GM19397 (cell line): ENCODE measurements around the gene GLI2.

ENCODE experiments used
- ATAC-seq: cut with Tn5 transposase; IDR thresholded peaks from one replicate; pipeline ENCODE4 v1.9.1; 2021; ENCODE audit warnings: mild to moderate bottlenecking, moderate library complexity; ENCODE audit not compliant: unreplicated experiment

The GLI2 gene

DNA sequence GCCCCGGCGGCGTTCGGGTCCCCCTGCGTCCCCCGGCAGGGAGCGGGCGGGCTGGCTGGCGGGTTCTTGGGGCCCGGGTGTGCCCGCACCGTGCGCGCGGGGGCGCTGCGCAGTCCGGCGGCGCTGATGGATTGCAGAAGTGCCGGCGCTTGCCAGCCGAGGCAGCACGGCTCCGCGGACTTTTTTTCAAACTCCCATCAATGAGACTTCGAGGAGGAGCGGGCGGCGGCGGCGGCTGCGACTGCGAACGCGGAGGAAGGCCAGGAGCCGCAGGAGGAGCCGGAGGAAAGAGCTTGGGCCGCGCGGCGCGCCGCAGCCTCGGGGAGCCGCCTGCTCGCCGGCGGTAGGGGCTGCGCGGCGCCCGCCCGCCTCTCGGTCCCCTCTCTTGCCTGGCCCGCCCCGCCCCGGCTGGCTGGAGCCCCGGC lies at the start of gene GLI2:
Gene GLI2, plus strand, starts transcription at position 123 of the 425 bp plus-strand sequence. CDS start 61,453 bp downstream, outside the sequence.
- ATAC-seq = peak; percentile 55

DNA sequence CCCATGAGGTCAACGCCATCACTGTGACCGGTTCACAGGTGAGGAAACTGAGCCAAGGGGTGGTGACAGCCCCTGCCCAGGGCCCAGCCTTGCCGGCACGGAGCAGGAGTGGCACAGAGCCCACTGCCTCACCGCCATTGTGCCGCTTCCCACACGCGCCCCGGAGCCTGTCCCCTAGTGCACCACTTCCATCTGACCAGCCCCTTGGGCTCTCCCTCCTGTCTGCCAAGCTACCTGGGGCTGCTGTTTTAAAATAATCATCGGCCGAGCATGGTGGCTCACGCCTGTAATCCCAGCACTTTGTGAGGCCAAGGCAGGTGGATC lies 49.7 kb upstream of the GLI2 start:
- no peak for ATAC-seq

DNA sequence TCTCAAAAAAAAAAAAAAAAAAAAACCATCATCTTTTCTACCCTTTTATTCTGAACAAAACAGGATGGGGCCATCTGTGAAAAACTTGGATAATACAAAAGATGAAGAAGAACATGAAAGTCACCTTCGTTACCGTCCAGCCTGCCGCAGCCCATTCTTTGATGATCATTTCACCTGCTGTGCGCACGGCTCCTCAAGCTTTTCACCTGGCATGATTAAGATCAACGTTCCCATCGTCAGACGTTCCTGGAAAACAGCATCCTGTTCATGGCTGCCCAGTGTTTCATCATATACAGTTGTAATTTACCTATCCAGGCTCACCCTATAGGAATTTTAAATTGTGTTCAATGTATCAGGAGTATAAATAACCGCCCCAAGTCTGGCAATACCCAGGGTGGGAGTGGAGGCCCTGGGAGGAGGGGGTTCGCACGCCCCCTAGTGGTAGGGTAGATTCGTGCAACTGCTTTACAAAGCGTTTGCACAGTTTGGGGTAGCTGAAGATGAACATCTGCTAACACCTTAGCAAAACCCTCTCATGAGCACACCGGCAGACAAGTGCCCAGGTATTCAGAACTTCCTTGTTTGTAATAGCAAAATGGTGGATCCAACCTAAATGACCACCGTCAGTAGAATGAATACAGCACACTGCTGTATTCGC lies 49.0 kb upstream of the GLI2 start:
- no peak for ATAC-seq

DNA sequence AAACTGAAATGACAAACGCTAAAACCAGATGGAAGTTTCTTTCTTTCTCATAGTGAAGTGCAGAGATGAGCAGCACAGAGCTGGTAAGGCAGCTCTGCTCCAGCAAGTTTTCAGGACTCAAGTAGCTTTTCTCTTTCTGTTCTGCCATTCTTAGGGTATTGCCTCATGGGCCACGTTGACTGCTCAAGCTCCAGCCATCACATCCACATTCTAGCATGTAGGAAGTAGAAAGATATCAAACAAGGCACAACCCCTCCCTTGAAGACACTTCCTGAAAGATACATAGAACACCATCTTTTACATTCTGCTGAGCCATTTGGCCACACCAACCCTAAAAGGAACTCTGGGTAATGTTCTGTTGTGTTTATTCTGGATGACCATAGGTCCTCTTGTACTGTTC lies 48.5 kb upstream of the GLI2 start:
- ATAC-seq = no peak

DNA sequence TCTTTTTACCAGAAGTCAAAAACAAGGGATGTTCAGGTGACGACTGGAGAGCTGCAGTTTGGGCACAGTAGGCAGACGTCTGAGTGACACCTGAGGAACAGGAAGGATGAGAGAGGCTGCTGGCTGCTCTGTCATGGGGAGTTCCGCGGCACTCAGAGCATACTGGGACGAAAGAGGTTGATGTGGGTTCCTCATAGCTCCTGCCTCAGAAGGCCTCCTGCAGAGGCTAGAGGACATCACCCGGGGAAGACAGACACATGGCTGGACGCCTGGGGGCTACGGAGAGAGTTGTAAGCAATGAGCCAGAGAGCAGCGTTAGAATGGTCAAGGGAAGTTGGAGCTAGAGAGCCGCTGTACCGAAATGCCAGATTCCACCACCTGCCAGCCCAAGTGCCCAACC lies 45.1 kb upstream of the GLI2 start:
- ATAC-seq = no peak

DNA sequence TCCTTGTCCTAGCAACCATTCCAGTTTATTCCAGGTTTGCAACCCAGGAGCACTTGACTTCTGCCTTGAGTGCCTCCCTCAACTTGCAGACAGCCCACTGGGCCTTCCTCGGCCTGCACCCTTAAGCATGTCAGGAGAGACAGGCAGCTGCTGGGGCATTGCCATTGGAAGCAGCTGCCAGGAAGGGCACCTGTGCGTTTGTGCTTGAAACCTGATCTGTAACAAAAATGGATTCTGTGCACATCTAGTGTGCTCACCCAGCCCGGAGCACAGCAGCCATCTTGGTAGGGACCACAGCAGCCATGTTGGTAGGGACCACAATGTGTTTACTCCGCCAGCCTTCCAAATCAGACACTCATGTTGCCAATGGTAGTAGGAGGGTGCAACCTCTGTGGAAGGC lies 44.3 kb upstream of the GLI2 start:
- no peak for ATAC-seq

DNA sequence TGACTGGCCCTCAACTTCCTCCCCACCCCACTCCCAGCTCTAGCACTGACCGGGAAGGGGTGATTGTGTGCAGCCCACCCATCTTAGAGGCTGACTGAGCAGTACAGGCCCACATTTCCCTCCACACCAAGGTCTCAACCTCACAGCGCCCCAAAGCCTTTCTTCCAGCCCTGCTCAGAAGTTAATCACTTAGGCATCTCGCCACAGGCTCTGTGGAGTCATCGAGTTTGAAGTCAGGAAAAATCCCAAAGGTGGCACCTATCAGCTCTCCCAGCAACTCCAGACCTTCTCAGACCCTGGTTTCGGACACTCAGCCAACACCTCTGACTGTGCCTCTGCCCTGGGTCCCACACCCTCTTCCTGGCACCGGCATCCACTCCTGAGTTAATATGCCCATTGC lies 43.0 kb upstream of the GLI2 start:
- ATAC-seq = no peak

DNA sequence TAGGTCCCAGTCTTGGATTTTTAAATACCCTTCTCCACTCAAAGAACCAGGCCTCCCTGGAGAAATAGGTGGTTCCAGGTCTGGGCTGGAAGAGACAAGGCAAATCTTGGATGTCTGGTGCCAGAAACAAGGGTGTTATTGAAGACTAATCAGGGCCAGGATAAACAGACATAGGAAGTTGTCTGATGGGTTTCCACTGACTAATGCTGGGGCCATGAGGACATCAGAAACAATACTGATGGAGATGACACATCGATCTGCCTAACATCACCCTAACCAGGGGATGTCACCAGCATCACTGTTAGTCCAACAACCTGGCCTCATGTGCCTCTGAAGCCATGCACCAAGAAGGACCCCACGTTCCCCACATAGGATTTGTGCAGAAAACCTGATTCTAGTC lies 42.5 kb upstream of the GLI2 start:
- ATAC-seq = no peak

DNA sequence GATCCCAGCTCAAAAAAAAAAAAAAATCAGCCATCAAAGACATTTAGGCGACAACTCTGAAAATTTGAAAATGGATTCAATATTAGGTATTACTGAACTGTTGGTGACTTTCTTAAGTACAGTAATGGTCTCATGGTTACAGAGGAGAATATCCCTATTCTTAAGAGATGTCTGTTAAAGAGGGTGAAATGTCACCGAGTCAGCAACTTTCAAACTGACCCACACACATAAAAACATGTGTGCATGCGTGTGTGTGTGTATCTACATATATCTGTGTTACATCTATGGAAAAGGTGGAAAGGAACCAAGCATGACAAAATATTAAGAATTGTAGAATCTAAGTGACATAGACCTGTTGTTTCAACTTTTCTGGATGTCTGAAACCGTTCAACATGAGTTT lies 41.6 kb upstream of the GLI2 start:
- no peak for ATAC-seq

DNA sequence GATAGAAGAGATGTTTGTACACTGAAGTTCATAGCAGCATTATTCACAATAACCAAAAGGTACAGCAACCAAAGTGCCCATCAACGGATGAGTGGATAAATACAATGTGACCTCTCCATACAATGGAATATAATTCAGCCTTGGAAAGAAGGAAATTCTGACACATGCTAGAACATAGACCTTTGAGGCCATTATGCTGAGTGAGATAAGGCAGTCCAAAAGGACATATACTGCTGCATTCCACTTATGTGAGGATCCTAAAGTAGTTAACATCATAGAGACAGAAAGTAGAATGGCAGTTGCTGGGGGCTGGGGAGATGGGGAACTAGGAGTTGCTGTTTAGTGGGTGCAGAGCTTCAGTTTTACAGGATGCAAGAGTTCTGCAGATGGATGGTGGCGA lies 38.2 kb upstream of the GLI2 start:
- no peak for ATAC-seq

DNA sequence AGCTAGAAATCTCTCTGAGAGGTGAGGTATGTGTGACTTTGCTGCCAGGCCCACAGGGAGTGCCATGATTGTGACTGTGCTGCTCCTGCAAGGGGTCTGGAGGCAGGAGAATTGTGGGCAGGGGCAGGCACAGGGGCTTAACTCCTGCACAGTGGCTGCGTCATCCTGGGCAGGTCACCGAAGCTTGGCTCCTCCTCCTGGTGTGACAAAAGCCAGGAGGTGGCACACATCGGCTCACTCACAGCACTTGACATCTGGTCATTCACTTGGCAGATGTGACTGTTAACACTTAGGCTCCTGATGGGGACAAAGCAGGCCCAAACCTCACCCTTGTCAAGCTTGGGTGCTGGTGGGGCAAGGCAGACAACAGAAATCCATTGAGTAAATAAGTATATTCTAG lies 36.4 kb upstream of the GLI2 start:
- no peak for ATAC-seq

DNA sequence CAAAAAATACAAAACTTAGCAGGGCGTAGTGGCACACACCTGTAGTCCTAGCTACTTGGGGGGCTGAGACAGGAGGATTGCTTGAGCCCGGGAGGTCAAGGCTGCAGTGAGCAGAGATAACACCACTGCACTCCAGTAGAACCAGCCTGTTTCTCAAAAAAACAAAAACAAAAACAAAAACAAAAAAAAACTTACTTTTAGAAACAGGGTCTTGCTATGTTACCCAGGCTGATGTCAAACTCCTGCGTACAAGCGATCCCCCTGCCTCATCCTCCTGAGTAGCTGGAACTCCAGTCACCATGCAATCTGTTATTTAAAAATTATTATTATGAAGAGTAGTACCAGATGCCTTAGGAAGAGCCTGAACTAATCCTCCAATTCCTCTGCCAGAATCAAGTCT lies 35.0 kb upstream of the GLI2 start:
- no peak for ATAC-seq

DNA sequence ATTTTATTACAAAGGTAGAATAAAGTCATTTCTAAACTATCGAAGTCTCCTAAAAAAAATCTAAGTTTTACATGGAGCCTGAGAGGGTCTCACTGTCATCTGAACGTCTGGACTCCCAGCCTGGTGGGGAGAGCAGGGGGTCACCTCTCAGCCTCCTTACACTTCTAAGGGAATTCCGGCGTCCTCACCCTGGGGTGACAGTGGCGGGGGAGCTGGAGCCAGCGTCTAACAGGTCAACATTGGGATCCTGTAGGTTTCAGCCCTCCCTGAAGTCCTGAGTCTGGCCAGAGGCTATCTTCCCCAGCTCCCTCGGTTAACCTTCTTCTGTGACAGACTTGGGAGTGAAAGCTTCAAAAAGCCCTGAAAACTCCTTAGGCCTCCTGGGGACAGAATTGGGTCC lies 34.6 kb upstream of the GLI2 start:
- ATAC-seq = no peak

DNA sequence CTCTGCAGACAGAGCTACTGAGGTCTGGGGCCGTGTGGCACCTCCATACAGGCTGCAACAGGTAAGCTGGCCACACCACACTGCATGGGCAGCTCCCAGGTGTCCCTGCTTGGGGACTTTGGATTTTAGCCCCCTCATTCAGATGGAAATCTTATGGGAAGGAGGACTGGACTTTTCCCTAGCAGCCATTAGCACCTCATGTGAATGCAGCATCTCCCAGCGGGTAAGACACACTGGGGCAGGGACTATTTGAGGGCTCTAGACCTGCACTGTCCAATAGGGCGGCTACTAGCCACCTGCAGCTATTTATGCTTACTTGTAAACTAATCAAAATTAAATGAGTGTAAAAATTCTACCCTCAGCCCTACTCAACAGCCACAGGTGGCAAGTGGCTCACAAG lies 34.2 kb upstream of the GLI2 start:
- ATAC-seq = no peak

DNA sequence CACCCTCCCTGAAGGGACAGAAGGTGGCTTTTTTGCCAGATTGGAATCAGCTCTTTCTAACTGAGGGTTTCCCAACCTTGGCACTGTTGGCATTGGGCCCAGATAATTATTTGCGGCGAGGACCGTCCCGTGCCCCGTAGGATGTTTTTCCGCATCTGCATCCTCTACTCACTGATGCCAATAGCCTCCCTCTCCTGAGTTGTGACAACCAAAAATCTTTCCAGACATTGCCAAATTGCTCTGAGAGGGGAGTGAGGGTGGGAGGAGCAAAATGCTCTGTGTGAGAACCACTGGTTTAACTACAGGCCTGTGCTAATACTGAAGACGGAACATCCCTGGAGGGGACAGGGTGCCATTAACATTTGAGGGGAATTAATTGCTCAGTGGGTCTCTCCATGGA lies 33.6 kb upstream of the GLI2 start:
- ATAC-seq = no peak

DNA sequence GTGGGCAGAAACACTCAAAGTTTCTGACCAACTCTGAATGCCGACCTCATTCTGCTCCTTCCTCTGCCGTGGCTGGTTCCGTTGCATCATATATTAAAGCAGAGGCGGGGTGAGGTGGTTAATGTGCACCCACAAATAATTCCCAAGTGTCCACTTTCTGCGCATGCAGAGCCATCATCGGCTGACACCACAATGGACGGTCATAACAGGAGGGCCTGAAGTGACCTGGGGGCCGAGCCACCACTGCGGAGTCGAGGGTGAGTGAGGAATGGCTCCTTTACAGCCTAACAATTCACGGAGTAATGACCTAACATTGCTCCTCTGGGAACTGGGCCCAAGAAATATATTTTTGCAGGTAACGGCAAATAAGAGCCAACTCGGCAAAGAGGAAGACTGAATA lies 32.9 kb upstream of the GLI2 start:
- no peak for ATAC-seq

DNA sequence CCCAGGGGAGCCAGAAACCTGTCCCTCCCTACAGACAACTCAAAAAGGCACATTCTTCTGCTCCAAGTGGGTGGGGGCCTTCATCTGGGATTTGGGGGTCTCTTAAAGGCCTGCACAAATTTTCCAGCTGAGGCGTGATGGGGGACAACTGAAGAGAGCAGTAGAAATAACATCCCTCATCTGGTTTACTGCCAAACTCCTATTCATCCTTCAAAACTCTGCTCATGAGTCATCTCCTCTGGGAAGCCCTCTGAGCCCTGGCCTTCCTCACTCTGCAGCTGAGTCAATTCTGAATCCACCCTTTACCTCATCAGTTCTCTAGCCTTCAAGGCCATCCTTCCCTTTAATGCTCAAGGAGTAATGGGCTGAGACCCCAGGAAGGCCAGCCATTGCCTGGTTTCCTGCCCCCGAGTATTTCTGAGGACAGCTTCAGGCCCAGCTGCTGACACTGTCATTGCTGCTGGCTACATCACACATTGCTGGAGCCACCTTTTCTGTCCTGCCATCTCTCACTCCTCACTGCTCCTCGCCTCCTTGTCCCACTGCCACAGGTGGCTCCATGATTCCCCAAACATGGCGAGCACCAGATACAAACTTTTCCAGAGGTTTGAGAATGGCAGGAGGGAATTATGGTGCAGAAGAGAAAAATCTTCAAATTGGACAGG lies 32.2 kb upstream of the GLI2 start:
- no peak for ATAC-seq

DNA sequence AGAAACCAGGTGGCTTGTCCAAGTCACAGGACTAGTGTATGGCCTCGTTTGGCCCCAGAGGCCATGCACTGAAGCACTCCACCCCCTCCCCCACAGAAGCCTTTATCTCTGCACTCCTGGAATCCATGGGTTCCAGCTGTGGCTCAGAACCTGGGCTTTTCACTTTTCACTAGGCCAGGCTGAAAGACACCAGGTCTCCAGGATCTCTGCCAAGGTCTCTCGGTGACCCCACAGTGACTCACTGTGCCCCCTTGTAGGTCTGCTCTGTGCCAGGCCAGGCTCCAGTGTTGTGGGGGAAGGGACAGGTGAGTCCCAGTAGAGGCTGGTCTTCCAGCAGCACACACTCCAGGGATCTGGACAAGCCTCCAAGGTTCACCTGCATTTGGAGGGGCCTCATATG lies 31.0 kb upstream of the GLI2 start:
- no peak for ATAC-seq

DNA sequence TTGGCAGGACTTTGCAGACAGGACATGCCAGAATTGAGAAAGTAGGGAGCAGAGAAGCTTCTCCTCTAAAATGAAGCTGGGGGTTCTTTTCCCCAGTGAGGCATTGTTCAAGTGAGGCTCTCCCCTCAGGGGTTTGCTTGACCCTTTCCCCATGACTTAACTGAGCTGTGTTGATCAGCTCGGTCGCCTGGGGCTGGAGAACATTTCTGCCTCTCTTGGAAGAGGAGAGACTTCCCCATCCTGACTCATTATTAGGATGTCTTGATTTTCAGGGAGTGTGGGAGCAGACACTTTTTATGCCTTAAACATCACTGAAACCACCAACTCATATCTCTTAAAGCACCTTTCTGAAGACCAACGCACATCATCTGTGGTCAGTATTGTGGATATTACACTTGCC lies 27.9 kb upstream of the GLI2 start:
- no peak for ATAC-seq

DNA sequence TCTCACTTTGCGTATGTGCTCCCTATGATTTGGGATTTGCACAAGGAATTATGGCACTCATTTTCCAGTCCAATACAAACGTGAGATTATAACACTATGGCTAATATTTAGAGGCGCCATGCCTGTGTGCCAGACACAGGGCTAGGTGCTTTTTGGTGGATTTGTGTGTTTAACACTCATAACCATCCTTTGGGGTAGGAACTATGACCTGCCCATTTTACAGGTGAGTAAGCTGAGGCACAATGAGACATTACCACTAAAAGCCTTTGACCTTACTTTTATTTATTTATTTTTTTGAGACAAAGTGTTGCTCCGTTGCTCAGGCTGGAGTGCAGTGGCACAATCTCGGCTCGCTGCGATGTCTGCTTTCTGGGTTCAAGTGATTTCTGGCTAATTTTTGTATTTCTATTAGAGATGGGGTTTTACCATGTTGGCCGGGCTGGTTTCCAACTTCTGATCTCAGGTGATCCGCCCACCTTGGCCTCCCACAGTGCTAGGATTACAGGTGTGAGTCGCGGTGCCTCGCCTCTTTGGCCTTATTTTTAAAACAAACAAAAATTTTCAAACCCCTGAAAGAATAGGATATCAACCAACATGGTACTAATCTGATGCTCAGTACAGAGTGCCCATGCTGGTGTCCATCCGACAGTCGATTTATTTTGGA lies 26.6 kb upstream of the GLI2 start:
- ATAC-seq = no peak

DNA sequence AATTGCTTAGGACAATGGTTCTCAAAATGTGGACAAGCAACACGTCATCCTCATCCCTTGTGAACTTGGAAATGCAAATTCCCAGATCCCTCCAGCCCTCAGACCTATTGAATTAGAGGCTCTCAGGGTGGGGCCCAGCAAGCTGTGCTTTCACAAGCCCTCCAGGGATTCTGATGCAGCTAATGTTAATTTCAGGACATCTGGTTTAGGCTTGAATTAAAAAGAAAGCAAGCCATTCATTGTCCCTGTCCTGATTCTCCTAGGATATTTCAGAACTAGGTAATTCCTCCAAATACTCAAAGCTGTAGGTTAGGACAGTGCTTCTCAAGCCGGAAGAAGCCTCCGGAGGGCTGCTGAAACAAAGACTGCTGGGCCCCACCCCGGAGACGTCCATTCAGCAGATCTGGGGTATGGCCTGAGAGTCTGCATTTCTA lies 26.0 kb upstream of the GLI2 start:
- ATAC-seq = no peak

DNA sequence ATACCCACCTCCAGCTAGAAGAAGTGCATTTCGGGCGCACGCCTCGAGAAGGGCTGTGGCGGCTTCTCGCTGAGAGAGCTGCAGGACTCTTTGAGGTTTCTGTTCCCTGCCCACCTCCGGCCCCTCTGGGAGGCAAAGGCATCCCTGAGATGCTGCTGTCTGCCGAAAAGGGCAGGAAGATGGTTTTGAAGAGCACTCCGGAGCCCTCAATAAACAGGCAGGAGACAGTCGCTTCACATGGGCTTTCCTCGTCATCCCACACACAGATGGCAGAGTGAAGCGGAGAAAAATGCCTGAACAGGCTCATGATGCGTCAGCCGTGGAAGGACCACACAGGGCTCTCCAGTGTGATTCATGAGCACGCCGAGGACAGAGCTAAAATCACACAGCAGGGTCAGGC lies 25.4 kb upstream of the GLI2 start:
- ATAC-seq = no peak

DNA sequence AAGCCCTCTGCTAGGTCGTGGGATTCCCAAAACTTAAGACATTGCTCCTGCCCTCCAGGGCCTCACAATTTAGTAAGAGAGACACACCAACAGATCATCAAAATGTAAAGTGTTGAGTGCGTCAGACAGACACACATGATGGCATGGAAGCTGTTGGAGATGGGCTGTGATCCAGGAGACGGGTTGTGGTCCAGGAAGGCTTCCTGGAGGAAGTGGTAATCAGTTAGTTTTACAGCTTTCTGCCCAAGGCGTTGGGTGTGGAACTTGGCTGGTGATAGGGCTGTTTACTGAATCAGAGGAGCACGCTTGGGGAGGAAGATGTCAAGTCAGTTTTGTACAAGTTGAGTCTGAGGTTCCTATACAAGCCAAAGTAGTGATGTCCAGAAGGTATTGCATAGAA lies 24.0 kb upstream of the GLI2 start:
- no peak for ATAC-seq
